Astrocyte of the spinal cord (primary cell): ENCODE measurements around the gene HHIP.
"Not testable (repeated sequence)": the region's sequence is repeated elsewhere in the genome, so short reads cannot be mapped to it uniquely, and the experiment has no call there.

Source experiments
- DNase-seq: peaks from one replicate; pipeline ENCODE4 v3.0.0; 2011; ENCODE audit warnings: low read depth, low spot score
- H3K4me3 ChIP-seq: 2 replicates; pipeline ENCODE4 v1.5.1; 2011; ENCODE audit warnings: low read depth, mild to moderate bottlenecking, low read length, moderate library complexity
- CTCF ChIP-seq: IDR thresholded peaks from 2 replicates; pipeline ENCODE4 v1.5.1; 2012; ENCODE audit warnings: low read depth, mild to moderate bottlenecking, low read length, inconsistent platforms
- in situ Hi-C: cut with HindIII; loops from 2 replicates; pipeline ENCODE4 v1.10.0; 2017; ENCODE audit warnings: low sequenced_read_pairs

Gene HHIP

GRCh38 chr4:144787365-144788258, 141.7 kb downstream of the HHIP start:
- in situ Hi-C loops, result no loop called here
- H3K4me3 ChIP-seq, result no peak overlapping the region
- peak; percentile 62 for DNase-seq
- TF ChIP-seq CTCF, result peak; percentile 62

GRCh38 chr4:144788469-144788868, 142.5 kb downstream of the HHIP start:
- DNase-seq, result no peak
- H3K4me3 ChIP-seq, result no peak overlapping the region
- TF ChIP-seq CTCF, result no peak
- in situ Hi-C loops, result no loop called here

GRCh38 chr4:144791933-144792332, 146.0 kb downstream of the HHIP start:
- H3K4me3 ChIP-seq, DNase-seq, in situ Hi-C loops: not testable (repeated sequence)
